Nephron progenitor cell (in vitro differentiated cells): ENCODE results near the gene JMJD1C.
A peak's percentile ranks its signal among the peaks of the same experiment; 100 is the strongest.

Source experiments
- DNase-seq: peaks from one replicate; pipeline ENCODE4 v3.0.0; 2021
- H3K27ac Mint-ChIP-seq: 2 replicates; pipeline ENCODE4 v1.8.0; 2021; ENCODE audit warnings: mild to moderate bottlenecking, moderate library complexity, mixed read lengths
- H3K27me3 Mint-ChIP-seq: 2 replicates; pipeline ENCODE4 v1.8.0; 2021; ENCODE audit warnings: mild to moderate bottlenecking, low read depth, mixed read lengths; ENCODE audit not compliant: poor library complexity
- H3K36me3 Mint-ChIP-seq: 2 replicates; pipeline ENCODE4 v1.8.0; 2021; ENCODE audit warnings: low read depth, mixed read lengths
- H3K4me1 Mint-ChIP-seq: 2 replicates; pipeline ENCODE4 v1.8.0; 2021; ENCODE audit warnings: mixed read lengths
- H3K4me3 Mint-ChIP-seq: 2 replicates; pipeline ENCODE4 v1.8.0; 2021; ENCODE audit warnings: mild to moderate bottlenecking, moderate library complexity, mixed read lengths
- H3K9me3 Mint-ChIP-seq: 2 replicates; pipeline ENCODE4 v1.8.0; 2021; ENCODE audit warnings: mild to moderate bottlenecking, moderate library complexity, mixed read lengths
- CTCF ChIP-seq: fragments of 200-600 bp; sonication (generic); IDR thresholded peaks from 2 replicates; pipeline ENCODE4 v1.5.0; 2021; ENCODE audit warnings: antibody characterized with exemption

Gene JMJD1C

GRCh38 chr10:63133056-63133820 lies 332.5 kb downstream of the JMJD1C start, which contains the start of gene NRBF2:
Gene NRBF2 (plus strand): TSS chr10:63133328. CDS start chr10:63133471, 143 bp downstream.
- peak within 1 kb of the TSS; percentile 90 for H3K27ac Mint-ChIP-seq
- peaks cover 19% of the 10 kb centered on the region for H3K4me1 Mint-ChIP-seq
- peaks cover 7% of the 10 kb centered on the region for H3K27me3 Mint-ChIP-seq
- H3K36me3 Mint-ChIP-seq = peaks cover 23% of the 10 kb centered on the region
- peak within 1 kb of the TSS; percentile 86 for H3K4me3 Mint-ChIP-seq
- H3K9me3 Mint-ChIP-seq = peaks cover 26% of the 10 kb centered on the region
- TF ChIP-seq CTCF = no peak
- DNase-seq = peak; percentile 90

- Mint-ChIP-seq H3K4me1 (peaks cover 19% of the 10 kb centered on the region), H3K27me3 (peaks cover 7% of the 10 kb centered on the region), H3K9me3 (peaks cover 26% of the 10 kb centered on the region), H3K27ac (peak overlapping the region; percentile 57), H3K36me3 (peaks cover 20% of the 10 kb centered on the region), H3K4me3 (peak overlapping the region; percentile 86)
- DNase-seq = no peak
- TF ChIP-seq CTCF = no peak
Observed at GRCh38 chr10:63132651-63133055, 333.1 kb downstream of the JMJD1C start.

- Mint-ChIP-seq H3K36me3 (peaks cover 14% of the 10 kb centered on the region), H3K9me3 (peaks cover 38% of the 10 kb centered on the region), H3K4me3 (no peak overlapping the region), H3K27me3 (peaks cover 7% of the 10 kb centered on the region), H3K4me1 (peaks cover 17% of the 10 kb centered on the region), H3K27ac (peak overlapping the region; percentile 53)
- no peak for DNase-seq
- no peak for TF ChIP-seq CTCF
Observed at GRCh38 chr10:63129888-63130287, 335.9 kb downstream of the JMJD1C start.

GRCh38 chr10:63128443-63128842 lies 337.3 kb downstream of the JMJD1C start:
- DNase-seq = no peak
- peaks cover 7% of the 10 kb centered on the region for H3K27me3 Mint-ChIP-seq
- TF ChIP-seq CTCF = no peak
- no peak overlapping the region for H3K27ac Mint-ChIP-seq
- H3K4me3 Mint-ChIP-seq = no peak overlapping the region
- H3K9me3 Mint-ChIP-seq = peaks cover 49% of the 10 kb centered on the region
- peaks cover 8% of the 10 kb centered on the region for H3K4me1 Mint-ChIP-seq
- H3K36me3 Mint-ChIP-seq = peaks cover 14% of the 10 kb centered on the region

GRCh38 chr10:63125459-63125858 lies 340.3 kb downstream of the JMJD1C start:
- TF ChIP-seq CTCF = no peak
- H3K4me3 Mint-ChIP-seq = no peak overlapping the region
- peaks cover 10% of the 10 kb centered on the region for H3K27me3 Mint-ChIP-seq
- peaks cover 8% of the 10 kb centered on the region for H3K4me1 Mint-ChIP-seq
- peaks cover 5% of the 10 kb centered on the region for H3K36me3 Mint-ChIP-seq
- no peak overlapping the region for H3K27ac Mint-ChIP-seq
- no peak for DNase-seq
- peaks cover 35% of the 10 kb centered on the region for H3K9me3 Mint-ChIP-seq
